HepG2 (cell line): ENCODE data around the gene GAS5. TPM values are rescaled to one million over a fixed set of nuclear protein-coding genes. Genes with fewer than 3 reads are reported as not detected.

Experiments used
- ARID5B ChIP-seq: IDR thresholded peaks from 2 replicates; pipeline ENCODE4 v1.4.0; 2020; ENCODE audit warnings: mild to moderate bottlenecking, missing genetic modification reagents
- HDAC2 ChIP-seq: sonication (generic); formaldehyde crosslinking; IDR thresholded peaks from 2 replicates; pipeline ENCODE4 v1.4.0; 2020; ENCODE audit warnings: missing genetic modification reagents
- HNRNPL ChIP-seq: fragments of 200-400 bp; formaldehyde crosslinking; IDR thresholded peaks from 2 replicates; pipeline ENCODE4 v1.6.1; 2017; ENCODE audit warnings: mild to moderate bottlenecking, low read depth, low read length
- KDM2A ChIP-seq: sonication (generic); formaldehyde crosslinking; IDR thresholded peaks from 2 replicates; pipeline ENCODE4 v1.4.0; 2020; ENCODE audit warnings: low read depth, missing genetic modification reagents, borderline replicate concordance
- PHF8 ChIP-seq: sonication (generic); formaldehyde crosslinking; IDR thresholded peaks from 2 replicates; pipeline ENCODE4 v1.5.0; 2020; ENCODE audit warnings: missing genetic modification reagents
- POLR2G ChIP-seq: fragments of 200-400 bp; formaldehyde crosslinking; IDR thresholded peaks from 2 replicates; pipeline ENCODE4 v1.6.1; 2018; ENCODE audit warnings: mild to moderate bottlenecking, low read depth, low read length, moderate library complexity
- REPIN1 ChIP-seq: sonication (generic); formaldehyde crosslinking; IDR thresholded peaks from 2 replicates; pipeline ENCODE4 v1.8.0; 2022; ENCODE audit warnings: missing genetic modification reagents, low read depth, mild to moderate bottlenecking, borderline replicate concordance
- TARDBP ChIP-seq: sonication (generic); formaldehyde crosslinking; IDR thresholded peaks from 2 replicates; pipeline ENCODE4 v1.8.0; 2022; ENCODE audit warnings: mild to moderate bottlenecking, missing genetic modification reagents
- WIZ ChIP-seq: sonication (generic); formaldehyde crosslinking; IDR thresholded peaks from 2 replicates; pipeline ENCODE4 v1.5.1; 2020; ENCODE audit warnings: mild to moderate bottlenecking, missing genetic modification reagents
- ZNF33A ChIP-seq: sonication (generic); formaldehyde crosslinking; IDR thresholded peaks from 2 replicates; pipeline ENCODE4 v1.5.1; 2020; ENCODE audit warnings: missing genetic modification reagents, mild to moderate bottlenecking, moderate library complexity, borderline replicate concordance
- ZNF350 ChIP-seq: sonication (generic); formaldehyde crosslinking; IDR thresholded peaks from 2 replicates; pipeline ENCODE4 v1.4.0; 2020; ENCODE audit warnings: mild to moderate bottlenecking, low read depth, missing genetic modification reagents, borderline replicate concordance
- ZNF589 ChIP-seq: sonication (generic); formaldehyde crosslinking; conservative IDR thresholded peaks from 2 replicates; pipeline ENCODE4 v1.8.0; 2022; ENCODE audit warnings: mild to moderate bottlenecking, moderate library complexity, missing genetic modification reagents
- ZNF703 ChIP-seq: sonication (generic); formaldehyde crosslinking; IDR thresholded peaks from 2 replicates; pipeline ENCODE4 v1.5.1; 2020; ENCODE audit warnings: missing genetic modification reagents, mild to moderate bottlenecking, moderate library complexity, borderline replicate concordance
- ZNF781 ChIP-seq: sonication (generic); formaldehyde crosslinking; IDR thresholded peaks from 2 replicates; pipeline ENCODE4 v1.5.1; 2020; ENCODE audit warnings: borderline replicate concordance, mild to moderate bottlenecking, missing genetic modification reagents; ENCODE audit errors: not compliant biosample characterization
- ZXDC ChIP-seq: sonication (generic); formaldehyde crosslinking; IDR thresholded peaks from 2 replicates; pipeline ENCODE4 v1.5.0; 2020; ENCODE audit warnings: mild to moderate bottlenecking, missing genetic modification reagents
- polyA plus RNA-seq, 8 experiments: library from polyadenylated mRNA; depleted of rRNA in 3 of 8; stranded (reverse) in 7 of 8; unstranded in 1 of 8; fragments of >200 nt; fragmentation: Illumina TruSeq in 4 of 8; extraction: Trizol in 4 of 8; gene quantifications; 2 replicates each; pipeline versions ENCODE4 v1.2.1 to v1.2.3, GENCODE V29; 2011 to 2016; ENCODE audit warnings: low read depth in 4 of 8, missing spikeins in 1 of 8, mixed read lengths in 1 of 8; ENCODE audit not compliant: insufficient read depth in 1 of 8
- total RNA-seq, 5 experiments: library from RNA; depleted of rRNA; stranded (reverse); fragments of >200 nt; fragmentation: Illumina TruSeq; extraction: Trizol; gene quantifications; 2 replicates each; pipeline ENCODE4 v1.2.3, GENCODE V29; 2016; ENCODE audit warnings: low read depth in 1 of 5

Gene GAS5
- total and polyA plus RNA-seq, 2 of the 13 experiments (the other 11 are each of a cell fraction or from before 2014, with no cell fraction given): 352 to 738 TPM

GRCh38 chr1:173868266-173869020 lies 654 bp upstream of the GAS5 start, which contains the start of gene ZBTB37 (continued):
- TF ChIP-seq ARID5B: peak; percentile 27; the same call in 1 of the 2 replicates
- peak; percentile 86 for TF ChIP-seq PHF8
- TF ChIP-seq HDAC2 (CRISPR knock-in tag): peak; percentile 21
- TF ChIP-seq KDM2A (CRISPR knock-in tag): peak; percentile 72
- TF ChIP-seq ZNF781 (CRISPR knock-in tag): no peak
- TF ChIP-seq TARDBP (CRISPR knock-in tag): no peak; the same call in 1 of the 2 replicates
- TF ChIP-seq WIZ: no peak
- 0 out of 2 replicates have a peak, but pooled peaks have one; percentile 77 for TF ChIP-seq ZNF33A
- TF ChIP-seq ZNF703 (CRISPR knock-in tag): no peak
- no peak for TF ChIP-seq POLR2G
- 0 out of 2 replicates have a peak, but pooled peaks have one; percentile 9 for TF ChIP-seq ZNF350 (CRISPR knock-in tag)
- no peak for TF ChIP-seq ZNF589 (CRISPR knock-in tag)
- peak; percentile 37; the same call in 1 of the 2 replicates for TF ChIP-seq ZXDC (CRISPR knock-in tag)
- no peak for TF ChIP-seq HNRNPL
- TF ChIP-seq REPIN1 (CRISPR knock-in tag): no peak
